GM19193 (cell line): ENCODE data around the gene ID1.

Experiments used
- POLR2A ChIP-seq: IDR thresholded peaks from 4 replicates; pipeline ENCODE4 v1.6.1; 2011; ENCODE audit not compliant: insufficient read depth, insufficient read length; ENCODE audit errors: extremely low read depth

The ID1 gene

DNA sequence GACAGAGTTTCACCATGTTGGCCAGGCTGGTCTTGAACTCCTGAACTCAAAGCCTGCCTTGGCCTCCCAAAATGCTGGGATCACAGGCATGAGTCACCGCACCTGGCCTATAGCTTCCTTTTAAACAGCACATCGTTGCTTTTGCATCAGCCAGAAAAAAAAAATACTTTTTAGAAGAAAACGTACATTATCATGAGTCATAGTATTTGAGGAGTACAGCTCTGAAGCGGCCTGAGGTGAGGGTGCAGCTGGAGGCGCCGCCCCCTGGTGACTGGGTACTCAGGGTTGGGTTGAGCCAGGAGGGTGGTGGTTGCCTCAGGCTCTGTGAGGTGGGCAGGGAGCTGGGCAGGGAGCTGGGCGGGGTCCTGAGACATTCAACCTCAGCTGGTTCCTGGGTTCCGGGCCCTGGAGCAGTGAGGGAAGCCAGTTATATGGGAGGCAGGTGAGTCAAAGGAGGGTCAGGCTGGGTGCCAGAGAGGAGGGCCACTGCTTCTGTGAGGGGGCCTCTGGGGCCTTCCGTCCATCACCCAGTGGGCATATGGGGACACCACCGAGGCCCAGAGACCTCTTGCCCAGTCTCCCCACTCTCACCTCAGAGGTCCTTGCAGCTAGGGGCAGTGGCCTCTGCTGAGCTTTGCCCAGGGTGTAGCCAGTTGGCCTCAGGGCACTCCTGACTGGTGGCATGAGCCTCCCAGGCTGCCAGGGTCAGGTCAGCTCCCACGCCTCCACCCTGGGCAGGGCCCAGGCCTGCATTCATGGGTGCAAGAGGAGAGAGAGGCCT is 11.7 kb upstream of the ID1 start:
- no peak for TF ChIP-seq POLR2A

DNA sequence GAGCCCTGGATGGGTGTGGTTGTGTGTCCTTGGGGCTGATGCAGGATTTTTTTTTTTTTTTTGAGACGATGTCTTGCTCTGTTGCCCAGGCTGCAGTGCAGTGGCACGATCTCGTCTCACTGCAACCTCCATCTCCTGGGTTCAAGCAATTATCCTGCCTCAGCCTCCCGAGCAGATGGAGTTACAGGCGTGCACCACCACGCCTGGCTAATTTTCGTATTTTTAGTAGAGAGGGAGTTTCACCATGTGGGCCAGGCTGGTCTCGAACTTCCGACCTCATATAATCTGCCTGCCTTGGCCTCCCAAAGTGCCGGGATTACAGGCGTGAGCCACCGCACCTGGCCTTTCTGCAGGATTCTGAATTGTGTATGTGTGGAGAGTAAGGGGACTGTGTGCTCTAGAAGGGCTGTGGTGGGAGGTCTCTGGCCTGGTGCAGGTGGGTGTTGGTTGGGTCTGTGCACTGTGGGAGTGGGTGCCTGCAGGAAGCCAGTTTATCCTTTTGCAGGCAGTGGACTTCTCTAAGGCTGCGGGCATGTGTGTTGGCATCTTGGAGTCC is 11.0 kb upstream of the ID1 start:
- no peak for TF ChIP-seq POLR2A

DNA sequence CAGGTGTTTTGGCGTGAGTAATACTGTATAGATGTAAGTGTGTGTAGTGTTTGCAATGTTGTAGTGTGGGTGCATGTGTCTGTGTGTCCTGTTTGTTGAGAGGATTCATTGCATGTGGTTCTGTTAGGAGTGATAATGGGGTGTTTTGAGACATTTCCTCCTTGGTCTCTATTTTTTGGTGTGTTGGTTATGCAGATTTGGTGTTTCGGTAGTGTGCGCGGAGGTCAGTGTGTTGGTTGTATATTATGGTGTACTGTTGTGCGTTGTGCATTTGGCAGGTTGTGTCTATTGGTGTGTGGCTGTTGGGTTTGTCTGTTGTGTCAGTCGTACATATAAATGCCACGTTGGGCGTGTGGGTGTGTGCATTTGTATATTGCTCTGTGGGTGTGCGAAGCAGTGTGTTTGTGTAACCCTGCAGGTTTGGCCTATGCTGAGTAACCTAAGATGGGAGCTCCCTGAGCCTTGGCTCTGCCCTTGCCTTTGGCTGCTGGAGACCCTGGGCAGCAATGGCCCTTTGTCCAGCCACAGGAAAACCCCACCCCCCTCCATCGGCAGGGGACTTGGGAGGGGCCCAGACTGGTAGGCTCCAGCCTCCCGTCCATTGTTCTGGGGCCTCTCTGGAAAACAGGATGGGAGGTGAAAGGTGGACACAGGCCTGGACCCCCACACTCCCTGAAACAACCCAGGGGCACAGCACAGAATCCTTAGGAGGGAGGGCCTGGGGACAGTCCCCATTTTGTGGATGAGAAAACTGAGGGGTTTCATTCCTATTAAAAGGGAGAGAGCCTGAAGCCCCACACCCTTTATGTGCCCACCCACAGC is 10.3 kb upstream of the ID1 start:
- no peak for TF ChIP-seq POLR2A

DNA sequence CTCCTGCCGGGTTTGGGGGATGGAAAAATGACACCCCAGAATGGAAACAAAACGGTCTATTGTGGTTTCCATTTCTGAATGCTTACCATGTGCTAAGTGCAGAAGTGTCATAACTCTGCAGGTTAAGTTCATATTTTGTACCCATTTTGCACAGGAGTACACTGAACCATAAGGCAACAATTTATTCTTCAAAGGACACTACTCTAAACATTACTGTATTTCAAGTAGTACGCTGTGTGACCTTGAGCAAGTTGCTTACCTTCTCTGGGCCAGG is 9.8 kb upstream of the ID1 start:
- TF ChIP-seq POLR2A: no peak

DNA sequence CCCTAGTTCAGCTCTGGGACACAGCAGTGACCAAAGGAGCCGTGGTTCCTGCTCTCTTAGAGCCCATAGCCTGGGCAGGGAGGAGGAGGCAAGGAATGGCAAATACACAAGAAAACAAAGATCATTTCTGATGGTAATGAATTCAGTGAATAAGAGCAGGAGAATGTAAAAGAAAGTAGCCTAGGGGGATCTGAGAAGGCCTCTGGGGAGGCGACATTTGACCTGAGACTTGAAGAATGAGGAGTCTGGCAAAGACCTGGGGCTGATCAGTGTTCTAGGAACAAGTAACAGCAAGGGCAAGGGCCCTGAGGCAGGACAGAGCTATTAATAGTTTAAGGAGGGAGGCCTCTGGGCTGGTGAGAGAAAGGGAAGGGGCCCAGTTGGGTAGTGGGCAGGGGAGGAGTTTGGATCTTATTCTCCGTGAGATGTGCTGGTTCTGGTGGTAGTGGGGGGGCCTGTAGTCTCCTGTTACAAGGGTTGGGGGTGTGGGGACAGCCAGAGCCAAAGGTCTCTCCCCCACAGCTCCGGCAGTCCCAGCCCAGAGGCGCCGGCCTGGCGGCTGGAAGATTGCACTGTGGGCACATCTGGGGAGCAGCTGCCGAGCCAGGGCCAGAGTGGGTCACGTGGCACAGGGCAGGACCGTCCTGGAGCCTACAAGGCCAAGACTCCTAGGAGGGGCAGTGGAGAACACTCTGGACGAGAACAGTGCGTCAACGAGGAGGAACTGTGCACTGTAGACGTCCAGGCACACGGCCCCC is 9.3 kb upstream of the ID1 start:
- no peak for TF ChIP-seq POLR2A

DNA sequence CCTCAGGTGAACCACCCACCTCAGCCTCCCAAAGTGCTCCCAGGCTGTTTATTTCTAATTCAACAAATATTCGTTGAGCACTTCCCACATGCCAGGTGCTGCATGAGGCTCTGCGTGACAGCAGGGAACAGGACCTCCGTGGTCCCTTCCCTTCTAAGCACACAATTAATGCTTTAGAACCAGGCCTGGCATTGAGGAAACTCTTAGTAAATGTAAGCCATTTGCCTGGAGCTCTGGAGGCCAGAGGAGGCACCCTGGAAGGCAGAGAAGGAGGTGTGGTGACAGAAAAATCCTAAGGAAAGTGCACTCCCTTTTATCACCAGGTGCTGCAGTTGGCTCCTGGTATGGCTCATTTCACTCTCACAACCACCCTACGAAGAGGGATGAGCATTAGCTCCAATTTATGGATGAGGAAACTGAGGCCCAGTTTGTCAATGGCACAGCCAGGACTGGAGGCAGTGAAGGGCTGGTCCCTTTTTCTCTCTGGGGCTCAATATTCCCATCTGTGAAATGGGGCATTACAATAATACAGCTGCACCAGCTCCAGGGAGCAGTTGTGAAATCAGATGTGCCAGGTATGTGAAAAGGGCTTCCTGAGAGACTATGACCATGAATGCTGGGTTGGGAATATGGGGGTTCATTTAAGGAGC is 8.1 kb upstream of the ID1 start:
- TF ChIP-seq POLR2A: no peak

DNA sequence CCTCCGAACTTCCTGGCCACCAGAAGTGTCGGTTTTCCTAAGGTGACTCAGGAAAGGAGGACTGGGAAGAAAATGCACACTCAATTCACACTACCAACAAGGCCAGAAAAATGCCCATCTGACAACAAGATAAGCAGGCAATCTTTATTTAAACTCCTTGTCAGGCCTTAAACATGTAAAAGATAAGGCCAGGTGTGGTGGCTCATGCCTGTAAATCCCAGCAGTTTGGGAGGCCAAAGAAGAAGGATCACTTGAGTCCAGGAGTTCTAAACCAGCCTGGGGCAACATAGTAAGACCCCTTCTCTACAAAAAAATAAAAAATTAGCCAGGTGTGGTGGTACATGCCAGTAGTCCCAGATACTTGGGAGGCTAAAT is 7.6 kb upstream of the ID1 start:
- no peak for TF ChIP-seq POLR2A

DNA sequence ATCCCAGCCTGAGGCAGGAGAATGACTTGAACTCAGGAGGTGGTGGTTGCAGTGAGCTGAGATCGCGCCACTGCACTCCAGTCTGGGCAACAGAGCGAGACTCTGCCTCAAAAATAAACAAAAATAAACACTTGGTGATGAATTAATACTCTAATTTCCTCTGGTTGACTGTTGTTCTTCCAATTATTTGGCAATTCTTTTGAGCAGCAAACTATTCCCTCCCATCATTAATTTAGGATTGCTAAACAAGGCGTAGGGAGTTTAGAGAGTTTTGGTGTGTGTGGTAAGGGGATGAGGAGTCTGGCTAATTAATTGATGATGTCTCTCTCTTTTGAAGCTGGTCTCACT is 2.7 kb upstream of the ID1 start:
- TF ChIP-seq POLR2A: no peak

DNA sequence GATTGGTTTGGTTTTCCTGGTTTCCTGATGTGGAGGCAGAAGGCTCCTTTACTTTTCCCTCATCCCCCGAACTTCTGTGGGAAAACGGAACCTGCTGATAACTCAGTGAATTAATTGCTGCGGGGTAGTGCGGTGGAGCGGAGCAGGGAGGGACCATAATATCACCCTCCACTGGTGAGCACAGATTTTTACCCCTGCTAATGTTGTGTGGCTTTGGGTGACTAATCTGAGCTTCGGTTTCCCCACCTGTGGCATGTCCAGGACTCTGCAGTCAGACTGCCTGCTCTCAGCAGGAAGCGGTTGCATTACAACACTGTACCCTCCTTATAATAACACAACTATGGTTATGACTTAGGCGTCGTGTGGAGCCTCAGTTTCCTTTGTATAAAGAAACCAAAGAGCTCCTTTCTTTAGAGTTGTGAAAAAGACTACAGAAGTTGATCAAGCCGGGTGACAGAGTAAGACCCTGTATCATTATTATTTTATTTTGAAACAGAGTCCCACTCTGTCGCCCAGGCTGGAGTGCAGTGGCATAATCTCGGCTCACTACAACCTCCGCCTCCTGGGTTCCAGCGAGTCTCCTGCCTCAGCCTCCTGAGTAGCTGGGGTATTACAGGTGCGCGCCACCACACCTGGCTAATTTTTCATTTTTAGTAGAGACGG is 2.2 kb upstream of the ID1 start:
- TF ChIP-seq POLR2A: no peak

DNA sequence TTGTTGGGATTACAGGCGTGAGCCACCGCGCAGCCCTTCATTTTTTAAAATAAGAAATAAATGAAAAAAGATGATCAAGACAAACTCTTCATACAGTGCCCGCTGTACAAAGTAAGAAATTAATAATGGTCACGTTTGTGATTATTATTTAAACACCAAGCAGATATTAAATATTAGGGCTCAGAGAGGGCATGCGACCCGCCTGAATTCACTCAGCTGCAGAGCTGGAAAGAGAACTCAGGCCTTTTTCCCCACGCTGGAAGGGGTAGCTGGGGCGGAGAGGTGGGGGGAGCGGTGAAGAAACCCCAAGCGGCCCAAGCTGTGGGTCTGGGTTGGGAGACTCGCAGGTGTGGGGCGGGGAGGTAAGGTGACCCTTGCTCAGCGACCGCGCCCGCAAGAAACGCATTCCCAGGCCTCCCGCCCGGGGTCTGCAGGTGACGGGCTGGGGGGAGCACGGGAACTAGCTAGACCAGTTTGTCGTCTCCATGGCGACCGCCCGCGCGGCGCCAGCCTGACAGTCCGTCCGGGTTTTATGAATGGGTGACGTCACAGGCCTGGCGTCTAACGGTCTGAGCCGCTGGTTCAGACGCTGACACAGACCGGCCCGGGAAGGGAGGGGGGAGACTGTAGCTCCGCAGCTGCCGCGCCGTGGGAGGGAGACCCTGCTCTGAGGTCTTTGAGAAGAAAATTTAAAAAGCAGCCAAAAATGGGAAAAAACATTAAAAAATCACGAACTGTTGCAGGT is 1.1 kb upstream of the ID1 start:
- TF ChIP-seq POLR2A: no peak

DNA sequence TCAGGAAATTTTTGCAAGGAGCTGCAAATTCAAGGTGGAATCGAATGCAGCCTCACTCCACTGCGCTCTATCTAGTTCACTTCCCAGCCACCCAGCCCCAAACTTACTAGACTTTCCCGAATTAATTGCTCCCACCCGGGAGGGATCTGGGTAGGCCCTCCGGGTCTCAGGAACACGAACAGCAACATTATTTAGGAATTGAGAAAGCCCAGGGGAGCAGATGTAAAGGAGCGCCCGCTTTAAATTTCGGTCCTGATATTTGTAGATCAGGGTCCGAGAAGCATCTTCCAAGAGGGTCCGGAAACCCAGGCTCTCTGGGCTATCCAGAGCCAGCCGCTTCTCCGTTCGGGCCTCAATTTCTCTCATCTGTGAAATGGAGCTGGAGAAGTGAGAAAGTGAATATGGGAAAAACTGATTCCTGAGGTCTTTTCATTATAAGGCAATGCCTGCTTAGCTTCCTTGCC is 490 bp upstream of the ID1 start:
- TF ChIP-seq POLR2A: no peak

DNA sequence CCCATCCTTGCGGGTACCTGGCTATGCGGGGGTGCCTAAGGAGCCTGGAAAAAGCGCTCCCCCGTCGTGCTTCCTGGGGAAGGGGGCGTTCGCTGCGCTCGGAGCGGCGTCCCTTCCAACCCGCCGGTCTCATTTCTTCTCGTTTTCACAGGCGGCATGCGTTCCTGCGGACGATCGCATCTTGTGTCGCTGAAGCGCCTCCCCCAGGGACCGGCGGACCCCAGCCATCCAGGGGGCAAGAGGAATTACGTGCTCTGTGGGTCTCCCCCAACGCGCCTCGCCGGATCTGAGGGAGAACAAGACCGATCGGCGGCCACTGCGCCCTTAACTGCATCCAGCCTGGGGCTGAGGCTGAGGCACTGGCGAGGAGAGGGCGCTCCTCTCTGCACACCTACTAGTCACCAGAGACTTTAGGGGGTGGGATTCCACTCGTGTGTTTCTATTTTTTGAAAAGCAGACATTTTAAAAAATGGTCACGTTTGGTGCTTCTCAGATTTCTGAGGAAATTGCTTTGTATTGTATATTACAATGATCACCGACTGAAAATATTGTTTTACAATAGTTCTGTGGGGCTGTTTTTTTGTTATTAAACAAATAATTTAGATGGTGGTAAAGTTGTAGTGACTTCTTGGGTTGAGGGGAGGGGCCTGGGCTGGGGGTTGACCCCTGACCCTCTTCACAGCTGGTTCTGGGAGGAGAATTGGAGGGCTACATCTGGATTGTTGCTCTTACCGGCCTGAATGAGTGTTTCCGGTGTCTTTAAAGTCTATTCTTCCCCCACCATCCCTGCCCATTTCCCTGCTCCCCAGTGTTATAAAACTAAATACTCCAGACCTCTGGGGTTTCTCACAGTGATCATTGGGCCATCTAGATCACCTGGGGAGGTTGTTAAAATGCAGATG is 1.1 kb downstream of the ID1 start:
- no peak for TF ChIP-seq POLR2A
